Stimulated activated CD8-positive, alpha-beta memory T cell treated with anti-CD3 and anti-CD28 coated beads, Interleukin-7, amount 100 ng/mL, for 4 hours (primary cell): ENCODE measurements around the gene HECTD4.

Experiments
- DNase-seq, 2 donors: peaks; one replicate each; pipeline ENCODE4 v3.0.0-alpha.2; 2020; ENCODE audit warnings: low read depth in 2 of 2

The HECTD4 gene

GRCh38 chr12:112207397-112207924 lies 174.8 kb downstream of the HECTD4 start:
- no peak for DNase-seq

- DNase-seq: no peak
These were observed 175.3 kb downstream of the HECTD4 start for GRCh38 chr12:112206944-112207343.

GRCh38 chr12:112199136-112199535 lies 183.1 kb downstream of the HECTD4 start:
- DNase-seq: no peak

- DNase-seq: peak; percentile 2 to 5
These were observed 184.0 kb downstream of the HECTD4 start for GRCh38 chr12:112198120-112198733.

GRCh38 chr12:112196196-112196875 lies 185.9 kb downstream of the HECTD4 start:
- no peak for DNase-seq

- DNase-seq: no peak
These were observed 187.5 kb downstream of the HECTD4 start for GRCh38 chr12:112194601-112195247.

GRCh38 chr12:112192475-112192874 lies 189.8 kb downstream of the HECTD4 start:
- DNase-seq: no peak

- DNase-seq: no peak
These were observed 190.3 kb downstream of the HECTD4 start for GRCh38 chr12:112191840-112192321.

- DNase-seq: no peak
These were observed 191.0 kb downstream of the HECTD4 start for GRCh38 chr12:112191201-112191600.

- DNase-seq: no peak
These were observed 191.8 kb downstream of the HECTD4 start for GRCh38 chr12:112190231-112191025.

GRCh38 chr12:112188130-112188830 lies 194.0 kb downstream of the HECTD4 start:
- no peak for DNase-seq

GRCh38 chr12:112185093-112185923 lies 196.9 kb downstream of the HECTD4 start:
- no peak for DNase-seq

GRCh38 chr12:112184056-112184887 lies 198.0 kb downstream of the HECTD4 start:
- DNase-seq: no peak

- no peak for DNase-seq
These were observed 198.8 kb downstream of the HECTD4 start for GRCh38 chr12:112183141-112184021.

- no peak for DNase-seq
These were observed 199.7 kb downstream of the HECTD4 start for GRCh38 chr12:112182499-112182898.

GRCh38 chr12:112180422-112180821 lies 201.8 kb downstream of the HECTD4 start:
- DNase-seq: no peak

GRCh38 chr12:112179916-112180315 lies 202.3 kb downstream of the HECTD4 start:
- no peak for DNase-seq

GRCh38 chr12:112179341-112179740 lies 202.9 kb downstream of the HECTD4 start:
- DNase-seq: no peak
